Right atrium auricular region (tissue), 2 donors: ENCODE measurements around the gene HERC3. TPM values are rescaled to one million over a fixed set of nuclear protein-coding genes. Genes with fewer than 3 reads are reported as not detected.

Source experiments
- DNase-seq: peaks from one replicate; pipeline ENCODE4 v3.0.0-alpha.2; 2019; ENCODE audit warnings: low spot score
- H3K27ac ChIP-seq, 2 donors: fragments of 200-600 bp; sonication (generic); 1 replicate in 1 of 2; 2 replicates in 1 of 2; pipeline ENCODE4 v1.5.1; 2016 to 2019
- H3K27me3 ChIP-seq, 2 donors: fragments of 200-600 bp; sonication (generic); one replicate each; pipeline versions ENCODE4 v1.5.1 to v1.6.0; 2017 to 2019
- H3K36me3 ChIP-seq: fragments of 200-600 bp; sonication (generic); one replicate; pipeline ENCODE4 v1.5.1; 2016
- H3K4me1 ChIP-seq, 2 donors: fragments of 200-600 bp; sonication (generic); one replicate each; pipeline versions ENCODE4 v1.5.1 to v1.6.0; 2017 to 2019
- H3K4me3 ChIP-seq, 2 donors: fragments of 200-600 bp; sonication (generic); 1 replicate in 1 of 2; 2 replicates in 1 of 2; pipeline ENCODE4 v1.5.1; 2017 to 2019; ENCODE audit warnings: mild to moderate bottlenecking in 1 of 2, moderate library complexity in 1 of 2
- H3K9me3 ChIP-seq, 2 donors: fragments of 200-600 bp; sonication (generic); one replicate each; pipeline ENCODE4 v1.5.1; 2019
- total RNA-seq, 2 donors: library from RNA; depleted of rRNA; stranded (reverse); fragments of >200 nt; gene quantifications; one replicate each; pipeline ENCODE4 v1.1.0, GENCODE V29; 2016
- TF ChIP-seq, protein P1 (sequence below), 2 donors: fragments of 200-600 bp; sonication (generic); IDR thresholded peaks; one replicate each; pipeline ENCODE4 v1.5.1; 2019; ENCODE audit warnings: antibody characterized with exemption in 2 of 2

Gene HERC3
- total RNA-seq, 2 donors from 2014 or later: 27.4 to 36.2 TPM

DNA sequence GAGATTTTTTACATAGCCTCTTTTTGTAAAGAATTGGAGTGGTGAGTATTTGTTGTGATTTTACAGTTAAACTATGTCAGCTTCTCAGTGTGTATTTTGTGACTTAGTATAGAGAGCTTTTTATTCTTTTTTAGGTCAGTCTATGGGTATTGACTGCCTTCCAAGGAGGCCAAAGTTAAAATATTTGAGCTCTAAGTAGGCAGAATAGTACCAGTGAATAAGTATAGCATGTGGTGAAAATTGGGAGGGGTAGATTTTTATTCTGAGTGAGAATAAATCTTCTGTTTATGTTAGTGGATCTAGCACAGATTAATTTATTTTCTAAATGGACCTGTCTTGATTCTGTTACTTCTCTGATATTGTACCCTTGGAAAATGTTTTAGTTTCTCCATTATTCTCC lies 37.5 kb downstream of the HERC3 start:
- DNase-seq: no peak
- no peaks in the 10 kb centered on the region for H3K36me3 ChIP-seq
- TF ChIP-seq, protein P1, sequence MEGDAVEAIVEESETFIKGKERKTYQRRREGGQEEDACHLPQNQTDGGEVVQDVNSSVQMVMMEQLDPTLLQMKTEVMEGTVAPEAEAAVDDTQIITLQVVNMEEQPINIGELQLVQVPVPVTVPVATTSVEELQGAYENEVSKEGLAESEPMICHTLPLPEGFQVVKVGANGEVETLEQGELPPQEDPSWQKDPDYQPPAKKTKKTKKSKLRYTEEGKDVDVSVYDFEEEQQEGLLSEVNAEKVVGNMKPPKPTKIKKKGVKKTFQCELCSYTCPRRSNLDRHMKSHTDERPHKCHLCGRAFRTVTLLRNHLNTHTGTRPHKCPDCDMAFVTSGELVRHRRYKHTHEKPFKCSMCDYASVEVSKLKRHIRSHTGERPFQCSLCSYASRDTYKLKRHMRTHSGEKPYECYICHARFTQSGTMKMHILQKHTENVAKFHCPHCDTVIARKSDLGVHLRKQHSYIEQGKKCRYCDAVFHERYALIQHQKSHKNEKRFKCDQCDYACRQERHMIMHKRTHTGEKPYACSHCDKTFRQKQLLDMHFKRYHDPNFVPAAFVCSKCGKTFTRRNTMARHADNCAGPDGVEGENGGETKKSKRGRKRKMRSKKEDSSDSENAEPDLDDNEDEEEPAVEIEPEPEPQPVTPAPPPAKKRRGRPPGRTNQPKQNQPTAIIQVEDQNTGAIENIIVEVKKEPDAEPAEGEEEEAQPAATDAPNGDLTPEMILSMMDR (IDR thresholded peaks at IDR 0.05): no peak
- no peaks in the 10 kb centered on the region for H3K27me3 ChIP-seq
- H3K4me3 ChIP-seq: no peak overlapping the region
- H3K27ac ChIP-seq: peak overlapping the region in 1 of 2 donors; percentile 8
- no peaks in the 10 kb centered on the region for H3K9me3 ChIP-seq
- peaks cover 0 to 14% of the 10 kb centered on the region in 2 donors for H3K4me1 ChIP-seq

DNA sequence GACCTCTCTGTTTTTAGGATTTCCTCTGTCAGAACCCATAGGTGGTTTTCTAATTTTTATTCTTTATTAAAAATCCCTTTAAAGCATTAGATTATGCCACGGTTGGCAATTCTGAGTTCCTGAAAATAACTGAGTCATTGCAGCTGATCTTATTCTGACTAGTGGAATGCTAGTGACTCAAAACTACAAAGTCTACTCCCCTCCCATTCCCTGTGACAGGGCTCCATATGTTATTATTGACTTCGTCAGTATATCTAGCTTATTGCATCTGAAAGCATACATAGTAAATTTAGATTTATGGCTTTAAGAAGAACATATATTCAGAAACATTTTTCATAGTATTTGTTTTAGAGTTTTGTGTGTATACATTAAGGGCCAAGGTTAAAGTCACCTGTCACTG lies 38.5 kb downstream of the HERC3 start:
- TF ChIP-seq, protein P1 (IDR thresholded peaks at IDR 0.05): no peak
- DNase-seq: no peak
- Histone ChIP-seq H3K9me3 (no peaks in the 10 kb centered on the region), H3K27me3 (no peaks in the 10 kb centered on the region), H3K36me3 (no peaks in the 10 kb centered on the region), H3K4me1 (peaks cover 0 to 14% of the 10 kb centered on the region in 2 donors), H3K27ac (peak overlapping the region in 1 of 2 donors; percentile 8), H3K4me3 (no peak overlapping the region)

DNA sequence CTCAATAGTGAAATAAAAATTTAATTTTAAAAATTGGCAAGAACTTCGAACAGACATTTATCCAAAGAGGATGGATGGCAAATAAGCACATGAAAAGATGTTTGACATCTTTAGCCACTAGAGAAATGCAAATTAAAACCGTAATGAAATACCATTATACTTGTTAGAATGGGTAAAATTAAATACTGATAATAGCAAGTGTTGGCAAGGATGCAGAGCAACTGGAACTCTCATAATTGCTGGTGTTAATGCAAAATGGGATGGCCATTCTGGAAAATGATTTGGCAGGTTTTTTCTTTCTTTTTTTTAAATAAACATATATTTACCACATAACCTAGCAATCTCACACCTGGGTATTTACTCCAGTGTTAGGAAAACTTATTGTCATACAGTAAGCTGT lies 51.7 kb downstream of the HERC3 start:
- Histone ChIP-seq H3K4me3 (no peak overlapping the region), H3K9me3 (peaks cover 0 to 13% of the 10 kb centered on the region in 2 donors), H3K4me1 (no peaks in the 10 kb centered on the region), H3K27me3 (no peaks in the 10 kb centered on the region), H3K27ac (no peak overlapping the region), H3K36me3 (no peaks in the 10 kb centered on the region)
- no peak for DNase-seq
- TF ChIP-seq, protein P1 (IDR thresholded peaks at IDR 0.05): no peak

DNA sequence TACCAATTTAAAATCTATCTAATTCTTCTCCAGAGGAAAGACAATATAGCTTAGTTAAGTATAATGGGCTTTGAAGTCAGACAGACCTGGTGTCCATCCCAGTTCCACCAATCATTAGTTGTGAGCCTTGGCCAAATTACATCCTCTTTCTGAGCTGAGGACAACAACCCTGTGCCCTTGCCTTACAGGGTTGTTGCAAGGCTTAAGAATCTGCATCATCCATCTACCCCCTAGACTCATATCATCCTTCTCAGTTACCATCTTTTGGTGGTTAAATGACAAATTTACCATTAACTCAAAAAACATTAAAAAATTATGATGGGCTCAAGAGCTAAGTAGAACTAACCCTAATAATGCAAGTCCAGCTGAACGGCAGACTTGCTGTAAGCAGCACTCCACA lies 53.7 kb downstream of the HERC3 start:
- no peak overlapping the region for H3K4me3 ChIP-seq
- peaks cover 0 to 8% of the 10 kb centered on the region in 2 donors for H3K4me1 ChIP-seq
- peaks cover 0 to 13% of the 10 kb centered on the region in 2 donors for H3K9me3 ChIP-seq
- H3K36me3 ChIP-seq: no peaks in the 10 kb centered on the region
- TF ChIP-seq, protein P1 (IDR thresholded peaks at IDR 0.05): no peak
- no peak overlapping the region for H3K27ac ChIP-seq
- no peak for DNase-seq
- H3K27me3 ChIP-seq: no peaks in the 10 kb centered on the region

GRCh38 chr4:88646528-88647280 lies 54.4 kb downstream of the HERC3 start:
- H3K9me3 ChIP-seq: peaks cover 0 to 13% of the 10 kb centered on the region in 2 donors
- no peak overlapping the region for H3K4me3 ChIP-seq
- no peaks in the 10 kb centered on the region for H3K27me3 ChIP-seq
- peaks cover 0 to 8% of the 10 kb centered on the region in 2 donors for H3K4me1 ChIP-seq
- no peak overlapping the region for H3K27ac ChIP-seq
- H3K36me3 ChIP-seq: no peaks in the 10 kb centered on the region
- TF ChIP-seq, protein P1 (IDR thresholded peaks at IDR 0.05): no peak
- DNase-seq: no peak

- no peak overlapping the region for H3K27ac ChIP-seq
- peaks cover 8% of the 10 kb centered on the region for H3K36me3 ChIP-seq
- H3K9me3 ChIP-seq: no peaks in the 10 kb centered on the region
- H3K4me1 ChIP-seq: peaks cover 0 to 8% of the 10 kb centered on the region in 2 donors
- TF ChIP-seq, protein P1 (IDR thresholded peaks at IDR 0.05): no peak
- no peak for DNase-seq
- H3K27me3 ChIP-seq: no peaks in the 10 kb centered on the region
- H3K4me3 ChIP-seq: no peak overlapping the region
These were observed 57.4 kb downstream of the HERC3 start for GRCh38 chr4:88649716-88650115.
